ENCODE data around the gene CLDN9. TPM values are rescaled to one million over a fixed set of nuclear protein-coding genes. Genes with fewer than 3 reads are reported as not detected.
A peak's percentile ranks its signal among the peaks of the same experiment; 100 is the strongest.

CLDN9 gene
- total RNA-seq, 1 donor = not detected

- no peak for TF ChIP-seq CTCF (IDR thresholded peaks at IDR 0.05; ENCODE audit: extremely low read depth, low read depth, low read length)
- no peak overlapping the region for H3K4me2 ChIP-seq (ENCODE audit: insufficient read depth, low read length)
- H4K20me1 ChIP-seq (ENCODE audit: insufficient read depth, low read length) = peaks cover 4% of the 10 kb centered on the region
- H3K4me1 ChIP-seq (ENCODE audit: insufficient read depth, low read length) = peaks cover 2% of the 10 kb centered on the region
- H3K79me2 ChIP-seq (ENCODE audit: insufficient read depth, low read length) = no peaks in the 10 kb centered on the region
- no peaks in the 10 kb centered on the region for H3K9me3 ChIP-seq (ENCODE audit: low read depth, low read length)
- H2AFZ ChIP-seq (ENCODE audit: low read length) = no peak overlapping the region
- peak; percentile 94 for DNase-seq (ENCODE audit: insufficient read length, low spot score, missing footprints)
- H3K36me3 ChIP-seq (ENCODE audit: insufficient read depth, low read length) = no peaks in the 10 kb centered on the region
- H3K27me3 ChIP-seq (ENCODE audit: insufficient read depth, low read length) = peaks cover 58% of the 10 kb centered on the region
- H3K4me3 ChIP-seq (ENCODE audit: insufficient read depth, low read length) = no peak overlapping the region
- no peak overlapping the region for H3K27ac ChIP-seq (ENCODE audit: low read depth, low read length)
Observed at GRCh38 chr16:2964475-2965336, 48.0 kb upstream of the CLDN9 start.

- H3K4me1 ChIP-seq (ENCODE audit: insufficient read depth, low read length) = peaks cover 4% of the 10 kb centered on the region
- TF ChIP-seq CTCF (IDR thresholded peaks at IDR 0.05; ENCODE audit: extremely low read depth, low read depth, low read length) = no peak
Observed at GRCh38 chr16:2966043-2966807, 46.5 kb upstream of the CLDN9 start.

GRCh38 chr16:2966808-2967191 lies 45.9 kb upstream of the CLDN9 start:
- peaks cover 4% of the 10 kb centered on the region for H3K4me1 ChIP-seq (ENCODE audit: insufficient read depth, low read length)
- H3K36me3 ChIP-seq (ENCODE audit: insufficient read depth, low read length) = no peaks in the 10 kb centered on the region
- H3K79me2 ChIP-seq (ENCODE audit: insufficient read depth, low read length) = peaks cover 2% of the 10 kb centered on the region
- H3K4me2 ChIP-seq (ENCODE audit: insufficient read depth, low read length) = no peak overlapping the region
- H3K27ac ChIP-seq (ENCODE audit: low read depth, low read length) = no peak overlapping the region
- H2AFZ ChIP-seq (ENCODE audit: low read length) = no peak overlapping the region
- DNase-seq (ENCODE audit: insufficient read length, low spot score, missing footprints) = peak; percentile 87
- H4K20me1 ChIP-seq (ENCODE audit: insufficient read depth, low read length) = peaks cover 11% of the 10 kb centered on the region
- H3K4me3 ChIP-seq (ENCODE audit: insufficient read depth, low read length) = no peak overlapping the region
- no peak for TF ChIP-seq CTCF (IDR thresholded peaks at IDR 0.05; ENCODE audit: extremely low read depth, low read depth, low read length)
- no peaks in the 10 kb centered on the region for H3K9me3 ChIP-seq (ENCODE audit: low read depth, low read length)
- peaks cover 57% of the 10 kb centered on the region for H3K27me3 ChIP-seq (ENCODE audit: insufficient read depth, low read length)

More at GRCh38 chr16:2966043-2966807, 46.5 kb upstream of the CLDN9 start:
- Histone ChIP-seq H3K9me3 (ENCODE audit: low read depth, low read length) (no peaks in the 10 kb centered on the region), H4K20me1 (ENCODE audit: insufficient read depth, low read length) (peaks cover 12% of the 10 kb centered on the region), H3K27ac (ENCODE audit: low read depth, low read length) (no peak overlapping the region), H3K79me2 (ENCODE audit: insufficient read depth, low read length) (peaks cover 2% of the 10 kb centered on the region), H3K4me2 (ENCODE audit: insufficient read depth, low read length) (no peak overlapping the region), H2AFZ (ENCODE audit: low read length) (no peak overlapping the region), H3K36me3 (ENCODE audit: insufficient read depth, low read length) (no peaks in the 10 kb centered on the region), H3K4me3 (ENCODE audit: insufficient read depth, low read length) (no peak overlapping the region), H3K27me3 (ENCODE audit: insufficient read depth, low read length) (peaks cover 58% of the 10 kb centered on the region)
- DNase-seq (ENCODE audit: insufficient read length, low spot score, missing footprints) = peak; percentile 87

GRCh38 chr16:2967211-2967631 lies 45.5 kb upstream of the CLDN9 start:
- no peak overlapping the region for H2AFZ ChIP-seq (ENCODE audit: low read length)
- H3K79me2 ChIP-seq (ENCODE audit: insufficient read depth, low read length) = peaks cover 2% of the 10 kb centered on the region
- H3K4me2 ChIP-seq (ENCODE audit: insufficient read depth, low read length) = no peak overlapping the region
- H4K20me1 ChIP-seq (ENCODE audit: insufficient read depth, low read length) = peaks cover 12% of the 10 kb centered on the region
- H3K27ac ChIP-seq (ENCODE audit: low read depth, low read length) = no peak overlapping the region
- H3K36me3 ChIP-seq (ENCODE audit: insufficient read depth, low read length) = no peaks in the 10 kb centered on the region
- no peak for TF ChIP-seq CTCF (IDR thresholded peaks at IDR 0.05; ENCODE audit: extremely low read depth, low read depth, low read length)
- peaks cover 53% of the 10 kb centered on the region for H3K27me3 ChIP-seq (ENCODE audit: insufficient read depth, low read length)
- DNase-seq (ENCODE audit: insufficient read length, low spot score, missing footprints) = peak; percentile 58
- H3K9me3 ChIP-seq (ENCODE audit: low read depth, low read length) = no peaks in the 10 kb centered on the region
- no peak overlapping the region for H3K4me3 ChIP-seq (ENCODE audit: insufficient read depth, low read length)
- peaks cover 4% of the 10 kb centered on the region for H3K4me1 ChIP-seq (ENCODE audit: insufficient read depth, low read length)
